Gastroesophageal sphincter (tissue), 4 donors: ENCODE data around the gene DNAH9. TPM values are rescaled to one million over a fixed set of nuclear protein-coding genes. Genes with fewer than 3 reads are reported as not detected.

Experiments used
- ATAC-seq: fragments of 150-250 bp; one replicate; pipeline ENCODE4 v1.9.1; 2016; ENCODE audit warnings: mild to moderate bottlenecking, moderate library complexity
- H3K27ac ChIP-seq, 4 donors: fragments of 200-600 bp; sonication (generic) in 3 of 4; 1 replicate in 3 of 4; 2 replicates in 1 of 4; pipeline ENCODE4 v1.5.1; 2016 to 2019
- H3K27me3 ChIP-seq: fragments of 200-600 bp; sonication (generic); one replicate; pipeline ENCODE4 v1.5.1; 2019
- H3K36me3 ChIP-seq, 2 donors: fragments of 200-600 bp; sonication (generic); one replicate each; pipeline ENCODE4 v1.5.1; 2019; ENCODE audit warnings: control low read depth in 1 of 2
- H3K4me1 ChIP-seq, 3 donors: fragments of 200-600 bp; sonication (generic); 1 replicate in 2 of 3; 2 replicates in 1 of 3; pipeline ENCODE4 v1.5.1; 2016 to 2019; ENCODE audit warnings: control low read depth in 2 of 3
- H3K4me3 ChIP-seq, 2 donors: fragments of 200-600 bp; sonication (generic); one replicate each; pipeline ENCODE4 v1.5.1; 2019; ENCODE audit warnings: mild to moderate bottlenecking in 1 of 2, moderate library complexity in 1 of 2
- H3K9me3 ChIP-seq, 3 donors: fragments of 200-600 bp; sonication (generic); one replicate each; pipeline ENCODE4 v1.5.1; 2017 to 2019; ENCODE audit warnings: control low read depth in 2 of 3
- CTCF ChIP-seq, 4 experiments: fragments of 200-600 bp in 2 of 4; fragments of 450-650 bp in 2 of 4; sonication (generic) in 1 of 4; IDR thresholded peaks; one replicate each; pipeline ENCODE4 v1.5.1; 2017 to 2019; ENCODE audit warnings: antibody characterized with exemption in 4 of 4, mild to moderate bottlenecking in 2 of 4, moderate library complexity in 2 of 4
- EP300 ChIP-seq: sonication (generic); formaldehyde crosslinking; IDR thresholded peaks from one replicate; pipeline ENCODE4 v1.6.1; 2017; ENCODE audit warnings: antibody characterized with exemption, mild to moderate bottlenecking
- POLR2A ChIP-seq, 2 donors: fragments of 450-650 bp; IDR thresholded peaks; one replicate each; pipeline ENCODE4 v1.6.1; 2017; ENCODE audit warnings: antibody characterized with exemption in 2 of 2, mild to moderate bottlenecking in 2 of 2, moderate library complexity in 1 of 2
- POLR2AphosphoS5 ChIP-seq: sonication (generic); formaldehyde crosslinking; IDR thresholded peaks from one replicate; pipeline ENCODE4 v1.6.1; 2017; ENCODE audit warnings: antibody characterized with exemption
- WGBS, 2 donors: methylation state at CpG; one replicate each; pipeline ENCODE4 v1.1.5; 2018; ENCODE audit warnings: low coverage in 1 of 2; 5-methylcytosine and 5-hydroxymethylcytosine counted together
- total RNA-seq, 4 donors: library from RNA; depleted of rRNA; stranded (reverse); fragments of >200 nt; gene quantifications; one replicate each; pipeline ENCODE4 v1.1.0, GENCODE V29; 2016

Gene DNAH9
- total RNA-seq, 4 donors from 2014 or later: 0.12 to 0.15 (median 0.13) TPM; not detected in 1

GRCh38 chr17:11803231-11803969, 205.1 kb downstream of the DNAH9 start:
- no peaks in the 10 kb centered on the region for H3K36me3 ChIP-seq
- no peak overlapping the region for H3K27ac ChIP-seq
- no peaks in the 10 kb centered on the region for H3K4me1 ChIP-seq
- peaks cover 5% of the 10 kb centered on the region for H3K27me3 ChIP-seq
- no peak for TF ChIP-seq POLR2AphosphoS5
- no peak for TF ChIP-seq POLR2A (IDR thresholded peaks at IDR 0.05)
- no peak for TF ChIP-seq EP300
- TF ChIP-seq CTCF (IDR thresholded peaks at IDR 0.05): no peak
- WGBS, 2 donors: 60 to 62% methylated on average over 4 to 8 of the region's 9 CpGs
- H3K4me3 ChIP-seq: no peak overlapping the region
- ATAC-seq: no peak
- H3K9me3 ChIP-seq: no peaks in the 10 kb centered on the region

GRCh38 chr17:11805138-11805537, 206.9 kb downstream of the DNAH9 start:
- Histone ChIP-seq H3K4me1 (no peaks in the 10 kb centered on the region), H3K27ac (no peak overlapping the region), H3K9me3 (no peaks in the 10 kb centered on the region), H3K36me3 (no peaks in the 10 kb centered on the region), H3K4me3 (no peak overlapping the region), H3K27me3 (peaks cover 5% of the 10 kb centered on the region)
- ATAC-seq: no peak
- 82% methylated on average over 6 of the region's 6 CpGs for WGBS, 2 donors
- TF ChIP-seq EP300: no peak
- TF ChIP-seq POLR2AphosphoS5: no peak
- TF ChIP-seq CTCF (IDR thresholded peaks at IDR 0.05): no peak
- TF ChIP-seq POLR2A (IDR thresholded peaks at IDR 0.05): no peak

GRCh38 chr17:11805952-11806351, 207.7 kb downstream of the DNAH9 start:
- TF ChIP-seq CTCF (IDR thresholded peaks at IDR 0.05) (no peak), EP300 (no peak), POLR2AphosphoS5 (no peak), POLR2A (IDR thresholded peaks at IDR 0.05) (no peak)
- 89 to 96% methylated on average over 5 to 7 of the region's 7 CpGs for WGBS, 2 donors
- H3K9me3 ChIP-seq: no peaks in the 10 kb centered on the region
- H3K36me3 ChIP-seq: no peaks in the 10 kb centered on the region
- H3K4me3 ChIP-seq: no peak overlapping the region
- H3K27me3 ChIP-seq: peaks cover 5% of the 10 kb centered on the region
- no peaks in the 10 kb centered on the region for H3K4me1 ChIP-seq
- H3K27ac ChIP-seq: no peak overlapping the region
- ATAC-seq: no peak

- Histone ChIP-seq H3K36me3 (no peaks in the 10 kb centered on the region), H3K4me3 (no peak overlapping the region), H3K9me3 (no peaks in the 10 kb centered on the region), H3K4me1 (no peaks in the 10 kb centered on the region), H3K27me3 (peaks cover 5% of the 10 kb centered on the region), H3K27ac (no peak overlapping the region)
- 50% methylated on average over 2 of the region's 7 CpGs; no CpG with 5 or more reads in 1 of the 2 donors for WGBS, 2 donors
- ATAC-seq: no peak
- TF ChIP-seq CTCF (IDR thresholded peaks at IDR 0.05) (no peak), POLR2AphosphoS5 (no peak), POLR2A (IDR thresholded peaks at IDR 0.05) (no peak), EP300 (no peak)
These were observed 209.3 kb downstream of the DNAH9 start for GRCh38 chr17:11807606-11808005.

- H3K4me3 ChIP-seq: no peak overlapping the region
- 78 to 100% methylated on average over 4 of the region's 4 CpGs for WGBS, 2 donors
- no peaks in the 10 kb centered on the region for H3K36me3 ChIP-seq
- H3K27me3 ChIP-seq: no peaks in the 10 kb centered on the region
- TF ChIP-seq POLR2A (IDR thresholded peaks at IDR 0.05): no peak
- TF ChIP-seq CTCF (IDR thresholded peaks at IDR 0.05): no peak
- no peak for TF ChIP-seq POLR2AphosphoS5
- TF ChIP-seq EP300: no peak
- ATAC-seq: peak; percentile 31
- no peaks in the 10 kb centered on the region for H3K9me3 ChIP-seq
- no peaks in the 10 kb centered on the region for H3K4me1 ChIP-seq
- no peak overlapping the region for H3K27ac ChIP-seq
These were observed 215.0 kb downstream of the DNAH9 start for GRCh38 chr17:11813278-11813677.
